ENCODE results near the gene SLC46A2. TPM values are rescaled to one million over a fixed set of nuclear protein-coding genes. Genes with fewer than 3 reads are reported as not detected.

Gene SLC46A2
- polyA plus RNA-seq, 1 donor from 2014 or later, result not detected

GRCh38 chr9:112858005-112858404, 32.7 kb downstream of the SLC46A2 start:
- Histone ChIP-seq H3K9me2 (ENCODE audit: insufficient read depth, low read length) (no peaks in the 10 kb centered on the region), H3F3A (ENCODE audit: insufficient read depth, low read length, poor library complexity, severe bottlenecking) (no peaks in the 10 kb centered on the region), H3K4me2 (ENCODE audit: low read length) (no peak overlapping the region), H2AFZ (ENCODE audit: low read depth, low read length) (no peak overlapping the region), H3K36me3 (ENCODE audit: insufficient read depth, low read length) (no peaks in the 10 kb centered on the region), H3K27ac (ENCODE audit: low read length) (no peak overlapping the region), H4K20me1 (ENCODE audit: insufficient read depth) (no peaks in the 10 kb centered on the region), H3K9me3 (ENCODE audit: low read length) (no peaks in the 10 kb centered on the region), H3K4me3 (ENCODE audit: low read length) (no peak overlapping the region), H3K79me2 (replicated peaks; ENCODE audit: insufficient read depth, low read length) (no peaks in the 10 kb centered on the region), H3K27me3 (ENCODE audit: insufficient read depth, low read depth, low read length) (no peaks in the 10 kb centered on the region), H3K9ac (ENCODE audit: low read length) (no peak overlapping the region)
- TF ChIP-seq TAF1 (IDR thresholded peaks at IDR 0.05; ENCODE audit: low read depth), result no peak
- no peak for TF ChIP-seq REST (IDR thresholded peaks at IDR 0.05; ENCODE audit: borderline replicate concordance)
- no peak for TF ChIP-seq MXI1 (conservative IDR thresholded peaks at IDR 0.05; ENCODE audit: poor library complexity, severe bottlenecking)
- no peak for TF ChIP-seq RAD21 (conservative IDR thresholded peaks at IDR 0.05)
- TF ChIP-seq EP300 (conservative IDR thresholded peaks at IDR 0.05; ENCODE audit: poor library complexity, severe bottlenecking), result no peak
- TF ChIP-seq CTCF (IDR thresholded peaks at IDR 0.05; ENCODE audit: poor library complexity, severe bottlenecking), result no peak
- no peak for TF ChIP-seq POLR2AphosphoS5 (IDR thresholded peaks at IDR 0.05)
- no peak for TF ChIP-seq SMC3 (conservative IDR thresholded peaks at IDR 0.05; ENCODE audit: poor library complexity)
- TF ChIP-seq EZH2 (IDR thresholded peaks at IDR 0.05; ENCODE audit: borderline replicate concordance, insufficient read depth, low read length, poor library complexity, severe bottlenecking), result no peak

GRCh38 chr9:112856843-112857242, 33.8 kb downstream of the SLC46A2 start:
- H3K9me2 ChIP-seq (ENCODE audit: insufficient read depth, low read length), result no peaks in the 10 kb centered on the region
- TF ChIP-seq EP300 (conservative IDR thresholded peaks at IDR 0.05; ENCODE audit: poor library complexity, severe bottlenecking) (no peak), EZH2 (IDR thresholded peaks at IDR 0.05; ENCODE audit: borderline replicate concordance, insufficient read depth, low read length, poor library complexity, severe bottlenecking) (no peak), SMC3 (conservative IDR thresholded peaks at IDR 0.05; ENCODE audit: poor library complexity) (no peak), MXI1 (conservative IDR thresholded peaks at IDR 0.05; ENCODE audit: poor library complexity, severe bottlenecking) (no peak), CTCF (IDR thresholded peaks at IDR 0.05; ENCODE audit: poor library complexity, severe bottlenecking) (no peak), TAF1 (IDR thresholded peaks at IDR 0.05; ENCODE audit: low read depth) (no peak), RAD21 (conservative IDR thresholded peaks at IDR 0.05) (no peak), REST (IDR thresholded peaks at IDR 0.05; ENCODE audit: borderline replicate concordance) (no peak), POLR2AphosphoS5 (IDR thresholded peaks at IDR 0.05) (no peak)
- H2AFZ ChIP-seq (ENCODE audit: low read depth, low read length), result no peak overlapping the region
- H3K4me3 ChIP-seq (ENCODE audit: low read length), result no peak overlapping the region
- no peak overlapping the region for H3K27ac ChIP-seq (ENCODE audit: low read length)
- H3K36me3 ChIP-seq (ENCODE audit: insufficient read depth, low read length), result no peaks in the 10 kb centered on the region
- H4K20me1 ChIP-seq (ENCODE audit: insufficient read depth), result no peaks in the 10 kb centered on the region
- H3K9me3 ChIP-seq (ENCODE audit: low read length), result no peaks in the 10 kb centered on the region
- no peak overlapping the region for H3K9ac ChIP-seq (ENCODE audit: low read length)
- no peak overlapping the region for H3K4me2 ChIP-seq (ENCODE audit: low read length)
- H3K27me3 ChIP-seq (ENCODE audit: insufficient read depth, low read depth, low read length), result no peaks in the 10 kb centered on the region
- no peaks in the 10 kb centered on the region for H3F3A ChIP-seq (ENCODE audit: insufficient read depth, low read length, poor library complexity, severe bottlenecking)
- no peaks in the 10 kb centered on the region for H3K79me2 ChIP-seq (replicated peaks; ENCODE audit: insufficient read depth, low read length)

Measured in neural cell (in vitro differentiated cells).